Measurements from ENCODE around the gene OR14A16. TPM values are rescaled to one million over a fixed set of nuclear protein-coding genes. Genes with fewer than 3 reads are reported as not detected.

OR14A16 gene
- polyA plus RNA-seq, 1 donor: not detected

Other genes with a start within 250 kb of the OR14A16 start
- not detected for gene OR2G2, start 235.8 kb downstream of the OR14A16 start, polyA plus RNA-seq (ENCODE audit: insufficient read length)
- not detected for gene OR2G3, start 218.5 kb downstream of the OR14A16 start, polyA plus RNA-seq (ENCODE audit: insufficient read length)
- gene OR13G1, start 144.4 kb downstream of the OR14A16 start, polyA plus RNA-seq (ENCODE audit: insufficient read length): not detected
- not detected for gene OR6F1, start 107.5 kb downstream of the OR14A16 start, polyA plus RNA-seq (ENCODE audit: insufficient read length)
- not detected for gene OR14K1, start 85.5 kb downstream of the OR14A16 start, polyA plus RNA-seq (ENCODE audit: insufficient read length)
- gene OR14A2, start 76.0 kb downstream of the OR14A16 start, polyA plus RNA-seq (ENCODE audit: insufficient read length): not detected
- not detected for gene OR1C1, start 63.6 kb downstream of the OR14A16 start, polyA plus RNA-seq (ENCODE audit: insufficient read length)
- gene OR11L1, start 17.8 kb upstream of the OR14A16 start, polyA plus RNA-seq (ENCODE audit: insufficient read length): not detected
- gene TRIM58, start 33.1 kb upstream of the OR14A16 start, polyA plus RNA-seq (ENCODE audit: insufficient read length): 1.3 TPM
- gene OR2W3, start 71.5 kb upstream of the OR14A16 start, polyA plus RNA-seq (ENCODE audit: insufficient read length): 0.56 TPM
- gene OR2T8, start 96.1 kb upstream of the OR14A16 start, polyA plus RNA-seq (ENCODE audit: insufficient read length): not detected
- not detected for gene OR2AJ1, start 100.8 kb upstream of the OR14A16 start, polyA plus RNA-seq (ENCODE audit: insufficient read length)
- not detected for gene OR2L8, start 124.7 kb upstream of the OR14A16 start, polyA plus RNA-seq (ENCODE audit: insufficient read length)
- gene OR2AK2, start 141.1 kb upstream of the OR14A16 start, polyA plus RNA-seq (ENCODE audit: insufficient read length): not detected
- gene OR2L5, start 189.5 kb upstream of the OR14A16 start, polyA plus RNA-seq (ENCODE audit: insufficient read length): not detected
- gene OR2L2, start 206.0 kb upstream of the OR14A16 start, polyA plus RNA-seq (ENCODE audit: insufficient read length): not detected
- gene OR2L3, start 222.7 kb upstream of the OR14A16 start, polyA plus RNA-seq (ENCODE audit: insufficient read length): not detected